Parathyroid adenoma (tissue), 2 donors: ENCODE data around the gene JDP2.

Source experiments
- H2AFZ ChIP-seq: fragments of 300-600 bp; sonication (generic); one replicate; pipeline ENCODE4 v1.7.0; 2017; ENCODE audit warnings: antibody characterized with exemption, mild to moderate bottlenecking
- H3K27ac ChIP-seq: fragments of 300-600 bp; sonication (generic); one replicate; pipeline ENCODE4 v1.7.0; 2017
- H3K27me3 ChIP-seq: fragments of 300-600 bp; sonication (generic); one replicate; pipeline ENCODE4 v1.7.0; 2017; ENCODE audit warnings: low read length; ENCODE audit not compliant: control insufficient read depth, insufficient read depth
- H3K36me3 ChIP-seq: fragments of 300-600 bp; sonication (generic); one replicate; pipeline ENCODE4 v1.7.0; 2017; ENCODE audit warnings: low read length; ENCODE audit not compliant: control insufficient read depth, insufficient read depth
- H3K4me1 ChIP-seq: fragments of 300-600 bp; sonication (generic); one replicate; pipeline ENCODE4 v1.7.0; 2017; ENCODE audit warnings: control low read depth
- H3K4me2 ChIP-seq: fragments of 300-600 bp; sonication (generic); one replicate; pipeline ENCODE4 v1.7.0; 2017; ENCODE audit warnings: low read length
- H3K4me3 ChIP-seq: fragments of 300-600 bp; sonication (generic); one replicate; pipeline ENCODE4 v1.7.0; 2017; ENCODE audit warnings: low read depth, low read length
- H3K79me2 ChIP-seq: fragments of 300-600 bp; sonication (generic); one replicate; pipeline ENCODE4 v1.7.0; 2017; ENCODE audit warnings: control low read depth
- H3K9ac ChIP-seq: fragments of 300-600 bp; sonication (generic); one replicate; pipeline ENCODE4 v1.7.0; 2017; ENCODE audit warnings: mild to moderate bottlenecking
- H3K9me3 ChIP-seq: fragments of 300-600 bp; sonication (generic); one replicate; pipeline ENCODE4 v1.7.0; 2017; ENCODE audit warnings: low read length; ENCODE audit not compliant: control insufficient read depth
- TF ChIP-seq, protein P1 (sequence below): fragments of 300-600 bp; sonication (generic); IDR thresholded peaks from one replicate; pipeline ENCODE4 v1.7.0; 2017; ENCODE audit warnings: antibody characterized with exemption, mild to moderate bottlenecking
- donor health status: primary hyperparathyroidism.

JDP2 gene

DNA sequence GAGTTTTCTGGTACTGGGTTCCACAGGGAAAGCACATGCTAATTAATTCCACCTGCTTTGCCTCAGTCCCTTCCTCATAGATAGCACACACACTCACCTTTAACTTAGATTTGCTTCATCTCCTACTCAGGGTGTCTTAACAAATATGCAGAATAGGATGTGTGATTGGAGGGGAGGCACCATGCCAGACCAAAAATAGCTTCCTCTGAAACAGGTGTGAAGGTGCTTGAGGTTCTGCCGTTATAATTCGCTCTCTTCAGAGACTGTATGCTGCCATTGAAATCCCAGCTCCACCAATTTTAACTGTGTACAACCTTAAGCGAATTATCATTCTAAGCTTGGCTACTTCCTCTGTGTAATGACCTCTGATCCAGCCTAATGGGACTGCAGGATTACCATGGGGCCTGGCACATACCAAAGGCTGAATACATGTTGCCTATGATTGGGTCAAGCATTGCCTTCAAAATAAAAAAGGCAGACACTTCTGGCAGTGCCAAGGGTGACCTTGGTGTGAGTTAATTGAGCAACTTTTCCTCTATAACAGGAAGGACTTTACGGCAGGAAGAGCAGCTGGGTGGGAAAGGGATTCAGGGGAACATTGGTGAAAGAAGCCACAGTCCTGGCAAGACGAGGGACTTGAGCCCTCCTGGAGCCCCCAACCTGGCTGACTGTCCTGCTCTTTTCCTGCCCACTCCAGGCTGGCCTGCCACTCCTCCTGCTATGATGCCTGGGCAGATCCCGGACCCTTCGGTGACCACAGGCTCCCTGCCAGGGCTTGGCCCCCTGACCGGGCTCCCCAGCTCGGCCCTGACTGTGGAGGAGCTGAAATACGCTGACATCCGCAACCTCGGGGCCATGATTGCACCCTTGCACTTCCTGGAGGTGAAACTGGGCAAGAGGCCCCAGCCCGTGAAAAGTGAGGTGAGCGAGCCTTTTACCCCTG lies 9.7 kb downstream of the JDP2 start:
- TF ChIP-seq, protein P1, sequence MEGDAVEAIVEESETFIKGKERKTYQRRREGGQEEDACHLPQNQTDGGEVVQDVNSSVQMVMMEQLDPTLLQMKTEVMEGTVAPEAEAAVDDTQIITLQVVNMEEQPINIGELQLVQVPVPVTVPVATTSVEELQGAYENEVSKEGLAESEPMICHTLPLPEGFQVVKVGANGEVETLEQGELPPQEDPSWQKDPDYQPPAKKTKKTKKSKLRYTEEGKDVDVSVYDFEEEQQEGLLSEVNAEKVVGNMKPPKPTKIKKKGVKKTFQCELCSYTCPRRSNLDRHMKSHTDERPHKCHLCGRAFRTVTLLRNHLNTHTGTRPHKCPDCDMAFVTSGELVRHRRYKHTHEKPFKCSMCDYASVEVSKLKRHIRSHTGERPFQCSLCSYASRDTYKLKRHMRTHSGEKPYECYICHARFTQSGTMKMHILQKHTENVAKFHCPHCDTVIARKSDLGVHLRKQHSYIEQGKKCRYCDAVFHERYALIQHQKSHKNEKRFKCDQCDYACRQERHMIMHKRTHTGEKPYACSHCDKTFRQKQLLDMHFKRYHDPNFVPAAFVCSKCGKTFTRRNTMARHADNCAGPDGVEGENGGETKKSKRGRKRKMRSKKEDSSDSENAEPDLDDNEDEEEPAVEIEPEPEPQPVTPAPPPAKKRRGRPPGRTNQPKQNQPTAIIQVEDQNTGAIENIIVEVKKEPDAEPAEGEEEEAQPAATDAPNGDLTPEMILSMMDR: no peak
- H3K79me2 ChIP-seq: peaks cover 70% of the 10 kb centered on the region
- no peaks in the 10 kb centered on the region for H3K27me3 ChIP-seq
- H2AFZ ChIP-seq: no peak overlapping the region
- no peak overlapping the region for H3K4me3 ChIP-seq
- no peaks in the 10 kb centered on the region for H3K36me3 ChIP-seq
- no peak overlapping the region for H3K4me2 ChIP-seq
- peaks cover 13% of the 10 kb centered on the region for H3K4me1 ChIP-seq
- H3K27ac ChIP-seq: no peak overlapping the region
- no peak overlapping the region for H3K9ac ChIP-seq
- H3K9me3 ChIP-seq: no peaks in the 10 kb centered on the region

- Histone ChIP-seq H3K4me1 (peaks cover 13% of the 10 kb centered on the region), H3K36me3 (no peaks in the 10 kb centered on the region), H3K9me3 (no peaks in the 10 kb centered on the region), H2AFZ (no peak overlapping the region), H3K27me3 (no peaks in the 10 kb centered on the region), H3K4me3 (no peak overlapping the region), H3K27ac (no peak overlapping the region), H3K79me2 (peaks cover 62% of the 10 kb centered on the region), H3K4me2 (no peak overlapping the region), H3K9ac (no peak overlapping the region)
- TF ChIP-seq, protein P1: no peak
These were observed 10.8 kb downstream of the JDP2 start for GRCh38 chr14:75438486-75439080.

DNA sequence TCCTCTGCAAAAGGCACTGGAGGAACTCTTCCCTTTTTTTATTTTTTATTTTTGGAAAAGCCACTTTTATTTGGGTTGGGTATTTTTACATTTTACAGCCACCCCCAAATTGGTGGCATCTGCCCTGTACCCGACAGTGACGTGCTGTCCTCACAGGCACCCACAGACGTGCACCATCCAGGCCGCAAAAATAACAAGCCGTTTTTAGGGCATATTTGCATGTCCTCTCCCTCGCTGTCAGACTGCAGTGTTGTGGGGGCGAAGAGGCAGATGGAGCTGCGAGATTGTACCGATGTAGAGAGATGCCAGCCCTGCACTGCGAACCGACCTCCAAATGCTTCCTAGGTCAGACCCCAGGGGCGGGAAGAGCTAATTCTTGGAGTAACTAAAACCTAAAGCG lies 12.2 kb downstream of the JDP2 start:
- Histone ChIP-seq H3K4me2 (no peak overlapping the region), H3K9ac (no peak overlapping the region), H3K79me2 (peaks cover 63% of the 10 kb centered on the region), H2AFZ (no peak overlapping the region), H3K27me3 (no peaks in the 10 kb centered on the region), H3K36me3 (no peaks in the 10 kb centered on the region), H3K27ac (no peak overlapping the region), H3K4me1 (peaks cover 13% of the 10 kb centered on the region), H3K4me3 (no peak overlapping the region), H3K9me3 (no peaks in the 10 kb centered on the region)
- TF ChIP-seq, protein P1: no peak

DNA sequence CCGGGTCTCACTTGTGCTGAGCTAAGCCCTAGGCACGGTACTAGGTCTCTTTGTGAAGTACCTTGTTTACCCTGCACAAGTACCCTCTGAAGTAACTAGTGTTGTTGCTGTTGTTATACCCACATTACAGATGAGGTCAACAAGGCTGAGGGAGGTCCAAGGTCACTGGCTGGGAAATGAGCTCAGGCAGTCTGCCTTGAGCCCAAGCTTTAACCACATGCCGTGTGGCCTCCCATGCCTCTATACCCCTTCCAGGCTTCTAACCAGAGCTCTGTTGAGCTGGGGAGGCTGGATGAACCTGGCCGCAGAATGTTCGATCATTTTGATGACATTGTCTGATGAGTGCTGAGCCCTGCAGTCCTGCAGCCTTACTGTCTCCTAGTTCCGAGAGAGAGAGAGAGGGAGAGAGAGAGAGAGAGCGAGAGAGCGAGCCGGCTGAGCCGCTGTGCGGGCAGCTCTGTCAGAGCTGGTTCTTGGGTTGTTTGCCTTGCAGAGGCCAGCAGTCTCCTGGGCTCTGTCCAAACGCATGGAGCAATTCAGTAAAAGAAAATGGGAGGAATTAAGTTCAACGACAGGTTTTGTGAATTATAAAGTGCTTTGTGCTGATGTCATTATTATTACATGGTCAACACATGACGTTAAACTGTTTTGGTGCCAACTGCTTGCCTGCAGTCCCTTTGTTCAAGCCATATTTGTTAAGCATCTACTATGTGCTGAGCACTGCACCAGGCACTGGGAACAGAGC lies 13.1 kb downstream of the JDP2 start:
- no peaks in the 10 kb centered on the region for H3K9me3 ChIP-seq
- peaks cover 13% of the 10 kb centered on the region for H3K4me1 ChIP-seq
- no peak overlapping the region for H3K4me2 ChIP-seq
- no peak overlapping the region for H2AFZ ChIP-seq
- H3K9ac ChIP-seq: no peak overlapping the region
- H3K36me3 ChIP-seq: no peaks in the 10 kb centered on the region
- no peaks in the 10 kb centered on the region for H3K27me3 ChIP-seq
- peaks cover 54% of the 10 kb centered on the region for H3K79me2 ChIP-seq
- TF ChIP-seq, protein P1: no peak
- no peak overlapping the region for H3K4me3 ChIP-seq
- no peak overlapping the region for H3K27ac ChIP-seq
